HepG2 (cell line): ENCODE data around the gene SLC30A4. TPM values are rescaled to one million over a fixed set of nuclear protein-coding genes. Genes with fewer than 3 reads are reported as not detected.

Experiments used
- ATAC-seq: fragments of 200-7000 bp; cut with Tn5 transposase; 3 replicates; pipeline ENCODE4 v1.9.1; 2020; ENCODE audit warnings: mild to moderate bottlenecking, moderate library complexity
- BruUV-seq: library from RNA; stranded (reverse); fragments of 400-500 nt; replicated peaks from 2 replicates; lab custom pipeline; 2021; lab: Mats Ljungman, UMichigan
- CTCF ChIA-PET: fragments of 300-600 bp; formaldehyde crosslinking; extraction: SDS; loops from one replicate; lab custom pipeline; 2021; ENCODE audit warnings: low total read pairs, inconsistent platforms, low intra/inter-chr PET ratio; lab: Yijun Ruan, JAX
- POLR2A ChIA-PET: fragments of 350-600 bp; sonication (Branson Sonifier 250); formaldehyde crosslinking; loops from one replicate; lab custom pipeline; 2020; ENCODE audit warnings: antibody characterized with exemption, inconsistent platforms; lab: Yijun Ruan, JAX
- DNase-seq: peaks from one replicate; pipeline ENCODE4 v3.0.0-alpha.2; 2015; ENCODE audit warnings: low spot score
- FAIRE-seq: peaks from 3 replicates; lab custom pipeline; 2011; peaks lifted over from hg19 to GRCh38; lab: Jason Lieb, UNC
- H2AFZ ChIP-seq: one replicate; pipeline ENCODE4 v1.6.1; 2011; ENCODE audit warnings: low read length, inconsistent platforms
- H3K27ac ChIP-seq: fragments of 300-600 bp; 3 replicates; pipeline ENCODE4 v1.8.0; 2011; ENCODE audit warnings: mixed run types, mild to moderate bottlenecking, mixed read lengths, low read length, inconsistent platforms; ENCODE audit not compliant: insufficient read depth; ENCODE audit errors: extremely low read length
- H3K27me3 ChIP-seq, 2 experiments: fragments of 200-600 bp in 1 of 2; 2 replicates in 1 of 2; 3 replicates in 1 of 2; pipeline versions ENCODE4 v1.6.0 to v1.8.0; 2011; ENCODE audit warnings: low read length in 2 of 2, mild to moderate bottlenecking in 2 of 2, moderate library complexity in 2 of 2, inconsistent platforms in 1 of 2; ENCODE audit not compliant: insufficient read depth in 2 of 2, control insufficient read depth in 1 of 2
- H3K36me3 ChIP-seq, 2 experiments: fragments of 200-600 bp in 1 of 2; replicated peaks in 1 of 2; 2 replicates in 1 of 2; 3 replicates in 1 of 2; pipeline versions ENCODE4 v1.5.1 to v1.8.0; 2011; ENCODE audit warnings: low read length in 2 of 2, inconsistent platforms in 1 of 2; ENCODE audit not compliant: insufficient read depth in 2 of 2, control insufficient read depth in 1 of 2
- H3K4me1 ChIP-seq: 2 replicates; pipeline ENCODE4 v1.5.1; 2012; ENCODE audit warnings: low read length, inconsistent platforms; ENCODE audit not compliant: insufficient read depth
- H3K4me2 ChIP-seq: 2 replicates; pipeline ENCODE4 v1.6.0; 2011; ENCODE audit warnings: low read depth, low read length, inconsistent platforms
- H3K4me3 ChIP-seq, 3 experiments: fragments of 200-600 bp in 1 of 3; sonication (generic), shearing (Covaris generic) in 1 of 3; replicated peaks in 1 of 3; 2 replicates each; pipeline ENCODE4 v1.5.1; 2011 to 2016; ENCODE audit warnings: low read length in 3 of 3, inconsistent platforms in 2 of 3, low read depth in 2 of 3, mild to moderate bottlenecking in 2 of 3, control low read depth in 1 of 3, mixed read lengths in 1 of 3; ENCODE audit not compliant: insufficient read depth in 1 of 3
- H3K79me2 ChIP-seq: one replicate; pipeline ENCODE4 v1.6.1; 2011; ENCODE audit warnings: low read length, inconsistent platforms; ENCODE audit not compliant: insufficient read depth
- H3K9ac ChIP-seq: 2 replicates; pipeline ENCODE4 v1.6.0; 2011; ENCODE audit warnings: mild to moderate bottlenecking, low read depth, low read length, inconsistent platforms; ENCODE audit not compliant: insufficient read depth
- H3K9me3 ChIP-seq: 2 replicates; pipeline ENCODE4 v1.5.1; 2012; ENCODE audit warnings: mild to moderate bottlenecking, low read length
- H4K20me1 ChIP-seq: 2 replicates; pipeline ENCODE4 v1.6.0; 2011; ENCODE audit warnings: inconsistent platforms, mild to moderate bottlenecking, low read length, moderate library complexity; ENCODE audit not compliant: insufficient read depth
- HOXD1 ChIP-seq: sonication (generic); formaldehyde crosslinking; IDR thresholded peaks from 2 replicates; pipeline ENCODE4 v1.5.0; 2020; ENCODE audit warnings: missing genetic modification reagents
- SNRNP70 ChIP-seq: fragments of 200-400 bp; formaldehyde crosslinking; IDR thresholded peaks from 2 replicates; pipeline ENCODE4 v1.6.1; 2017; ENCODE audit warnings: mild to moderate bottlenecking, low read depth, low read length, moderate library complexity
- ZNF891 ChIP-seq: sonication (generic); formaldehyde crosslinking; IDR thresholded peaks from 2 replicates; pipeline ENCODE4 v1.5.0; 2020; ENCODE audit warnings: mild to moderate bottlenecking, missing genetic modification reagents
- whole genome bisulfite sequencing: methylation state at CpG from one replicate; pipeline ENCODE4 v1.1.6; 2017; ENCODE audit warnings: low lambda C conversion rate; 5-methylcytosine and 5-hydroxymethylcytosine counted together
- in situ Hi-C: cut with HindIII; loops from 2 replicates; pipeline ENCODE4 v1.10.0; 2017; ENCODE audit warnings: low pct_unique_long_range_greater_than_20kb; ENCODE audit not compliant: extremely low pct_ligation_motif_present
- intact Hi-C: fragments of 100-400 bp; cut with micrococcal nuclease; formaldehyde crosslinking; loops from one replicate; pipeline ENCODE4 v1.10.0; 2022; ENCODE audit not compliant: unreplicated experiment
- polyA plus RNA-seq, 8 experiments: library from polyadenylated mRNA; depleted of rRNA in 3 of 8; stranded (reverse) in 7 of 8; unstranded in 1 of 8; fragments of >200 nt; fragmentation: Illumina TruSeq in 4 of 8; extraction: Trizol in 4 of 8; gene quantifications; 2 replicates each; pipeline versions ENCODE4 v1.2.1 to v1.2.3, GENCODE V29; 2011 to 2016; ENCODE audit warnings: low read depth in 4 of 8, missing spikeins in 1 of 8, mixed read lengths in 1 of 8; ENCODE audit not compliant: insufficient read depth in 1 of 8
- total RNA-seq, 5 experiments: library from RNA; depleted of rRNA; stranded (reverse); fragments of >200 nt; fragmentation: Illumina TruSeq; extraction: Trizol; gene quantifications; 2 replicates each; pipeline ENCODE4 v1.2.3, GENCODE V29; 2016; ENCODE audit warnings: low read depth in 1 of 5
- TF ChIP-seq, protein P1 (sequence below): sonication (generic); formaldehyde crosslinking; IDR thresholded peaks from 2 replicates; pipeline ENCODE4 v1.4.0; 2020; ENCODE audit warnings: missing genetic modification reagents; ENCODE audit errors: not compliant biosample characterization

SLC30A4 gene
- total and polyA plus RNA-seq, 2 of the 13 experiments (the other 11 are each of a cell fraction or from before 2014, with no cell fraction given): 0.01 to 0.04 TPM

GRCh38 chr15:45451265-45451664 is 71.3 kb downstream of the SLC30A4 start:
- 53% methylated on average over 3 of the region's 6 CpGs for WGBS
- BruUV-seq: no TSS peak
- CTCF ChIA-PET: no interaction called here

DNA sequence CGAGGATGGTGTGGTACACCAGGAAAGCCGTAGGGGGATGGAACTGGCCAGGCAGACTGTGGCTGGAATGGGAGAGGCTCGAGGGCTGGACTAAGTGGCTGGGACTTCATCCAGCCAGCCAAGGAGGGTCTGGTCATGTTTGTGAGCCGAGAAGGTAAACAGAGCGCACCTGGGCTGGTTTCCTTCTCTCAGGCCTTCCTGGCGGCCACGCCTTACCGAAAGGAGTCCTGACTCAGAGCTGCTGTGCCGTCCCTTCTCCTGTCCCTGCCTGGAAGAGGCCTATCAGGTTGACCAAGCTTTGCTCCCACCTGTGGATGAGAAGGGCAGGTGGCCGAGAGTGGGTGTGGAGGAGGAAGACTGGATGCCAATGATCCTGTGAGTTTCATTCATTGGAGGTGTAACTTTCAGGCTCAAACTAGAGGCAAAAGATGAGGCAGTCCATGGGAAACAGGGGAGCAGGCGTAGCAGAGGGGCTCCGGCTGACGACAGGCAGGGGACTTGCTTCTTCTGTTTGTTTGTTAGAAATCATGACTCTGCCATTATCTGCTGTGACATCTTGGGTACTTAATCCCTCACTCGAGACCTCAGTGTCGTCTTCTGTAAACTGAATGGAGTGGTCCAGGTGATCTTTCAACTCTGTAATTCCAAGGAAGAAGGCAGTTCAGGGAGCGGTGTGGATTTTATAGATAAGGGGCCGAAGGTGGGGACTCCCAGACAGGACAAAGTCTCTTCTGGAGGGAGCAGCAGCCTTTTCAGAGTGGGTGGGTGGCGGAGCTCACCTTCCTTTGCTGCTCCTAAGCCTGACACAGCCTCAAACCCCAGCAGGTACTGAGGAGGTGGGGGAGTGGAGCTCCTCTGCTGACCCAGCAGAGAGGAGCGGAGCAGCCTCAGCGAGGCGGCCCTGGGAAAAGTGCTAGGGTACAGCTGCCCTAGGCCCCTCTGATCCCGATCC is 72.4 kb downstream of the SLC30A4 start:
- ATAC-seq: no peak
- 35% methylated on average over 18 of the region's 22 CpGs for WGBS
- H3K79me2 ChIP-seq: no peaks in the 10 kb centered on the region

More at GRCh38 chr15:45451265-45451664, 71.3 kb downstream of the SLC30A4 start:
- POLR2A ChIA-PET: no interaction called here
- Histone ChIP-seq H3K4me3 (no peak overlapping the region), H3K27me3 (peaks cover 15 to 67% of the 10 kb centered on the region in 2 experiments; a peak in 4 of 5 replicates), H2AFZ (no peak overlapping the region), H3K4me1 (peaks cover 49% of the 10 kb centered on the region), H3K27ac (no peak overlapping the region), H3K9ac (no peak overlapping the region), H3K36me3 (no peaks in the 10 kb centered on the region), H3K4me2 (no peak overlapping the region), H3K9me3 (no peaks in the 10 kb centered on the region), H3K79me2 (no peaks in the 10 kb centered on the region), H4K20me1 (no peaks in the 10 kb centered on the region)
- FAIRE-seq (no peak), ATAC-seq (no peak), DNase-seq (no peak)
- intact Hi-C loops (no loop called here), in situ Hi-C loops (loop anchor here (10.0 kb wide), 1 partner anchor 164 kb away; no protein-coding TSS in a partner anchor)
- TF ChIP-seq SNRNP70 (no peak), HOXD1 (no peak)

More for the DNA sequence above, 72.4 kb downstream of the SLC30A4 start:
- POLR2A ChIA-PET: interaction anchor here (0.6 kb wide), 1 partner anchor 25 kb away, joined by 3 read pairs; no protein-coding TSS in a partner anchor
- Histone ChIP-seq H3K36me3 (no peaks in the 10 kb centered on the region), H3K4me3 (no peak overlapping the region)
- TF ChIP-seq, protein P1, sequence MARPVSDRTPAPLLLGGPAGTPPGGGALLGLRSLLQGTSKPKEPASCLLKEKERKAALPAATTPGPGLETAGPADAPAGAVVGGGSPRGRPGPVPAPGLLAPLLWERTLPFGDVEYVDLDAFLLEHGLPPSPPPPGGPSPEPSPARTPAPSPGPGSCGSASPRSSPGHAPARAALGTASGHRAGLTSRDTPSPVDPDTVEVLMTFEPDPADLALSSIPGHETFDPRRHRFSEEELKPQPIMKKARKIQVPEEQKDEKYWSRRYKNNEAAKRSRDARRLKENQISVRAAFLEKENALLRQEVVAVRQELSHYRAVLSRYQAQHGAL: no peak
- TF ChIP-seq ZNF891: 0 out of 2 replicates have a peak, but pooled peaks have one; percentile 35
- TF ChIP-seq, all 625 proteins: peak for 1
- BruUV-seq: no TSS peak
- peaks cover 13 to 70% of the 10 kb centered on the region in 2 experiments; a peak in 4 of 5 replicates for H3K27me3 ChIP-seq
- no peaks in the 10 kb centered on the region for H3K9me3 ChIP-seq
- FAIRE-seq: no peak
- in situ Hi-C loops (loop anchor here (10.0 kb wide), 1 partner anchor 165 kb away; no protein-coding TSS in a partner anchor), intact Hi-C loops (no loop called here)
- H4K20me1 ChIP-seq: no peaks in the 10 kb centered on the region
- peaks cover 43% of the 10 kb centered on the region for H3K4me1 ChIP-seq
- peak overlapping the region; percentile 26; the same call in 1 of the 2 replicates for H3K4me2 ChIP-seq
- no peak overlapping the region for H3K9ac ChIP-seq
- no peak for DNase-seq
- no peak overlapping the region for H3K27ac ChIP-seq
- no peak overlapping the region for H2AFZ ChIP-seq
- CTCF ChIA-PET: no interaction called here
